Measurements from ENCODE around the gene GATAD2A.

The GATAD2A gene

DNA sequence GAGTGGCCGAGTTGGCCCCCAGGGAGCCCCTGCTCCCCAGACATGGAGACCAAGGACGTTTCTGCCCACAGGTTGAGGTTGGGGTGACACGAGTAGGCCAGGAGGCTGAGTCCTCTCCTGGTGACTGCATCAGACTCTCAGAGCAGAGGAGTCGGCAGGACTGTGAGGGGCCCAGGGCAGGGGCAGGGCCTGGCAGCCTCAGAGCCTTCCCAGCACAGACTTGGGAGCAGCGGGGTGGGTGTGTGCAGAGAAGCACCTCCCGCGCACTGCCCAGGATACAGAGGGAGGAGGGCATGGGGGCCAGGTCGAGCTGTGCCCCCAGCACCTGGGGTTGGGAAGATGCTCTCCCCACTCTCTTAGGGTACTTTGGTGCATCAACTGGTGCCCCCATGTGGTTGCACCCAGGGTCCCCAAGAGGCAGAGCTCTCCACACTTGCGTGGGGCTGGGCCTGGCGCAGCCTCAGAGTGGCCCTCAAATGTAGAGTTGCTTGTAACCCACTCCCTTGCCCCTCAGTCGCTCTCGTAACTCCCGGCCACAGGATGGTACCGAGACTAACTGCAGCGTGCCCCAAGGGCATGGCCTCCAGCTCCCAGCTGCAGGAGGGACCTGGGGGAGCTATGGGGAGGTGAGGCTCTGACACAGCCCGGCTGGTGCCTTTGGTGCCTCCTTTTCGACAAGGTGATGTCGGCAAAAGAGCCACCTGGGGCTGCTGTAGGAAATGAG lies 94.0 kb downstream of the GATAD2A start:
- DNase-seq (ENCODE audit: low read depth in 1 of 2, low spot score in 1 of 2), result no peak
- Histone ChIP-seq H3K27ac (replicated peaks) (no peak overlapping the region), H3K4me3 (replicated peaks; ENCODE audit: insufficient read depth, low read length) (no peak overlapping the region), H3K27me3 (ENCODE audit: insufficient read depth, poor library complexity, severe bottlenecking) (no peaks in the 10 kb centered on the region)
- TF ChIP-seq, protein P1, sequence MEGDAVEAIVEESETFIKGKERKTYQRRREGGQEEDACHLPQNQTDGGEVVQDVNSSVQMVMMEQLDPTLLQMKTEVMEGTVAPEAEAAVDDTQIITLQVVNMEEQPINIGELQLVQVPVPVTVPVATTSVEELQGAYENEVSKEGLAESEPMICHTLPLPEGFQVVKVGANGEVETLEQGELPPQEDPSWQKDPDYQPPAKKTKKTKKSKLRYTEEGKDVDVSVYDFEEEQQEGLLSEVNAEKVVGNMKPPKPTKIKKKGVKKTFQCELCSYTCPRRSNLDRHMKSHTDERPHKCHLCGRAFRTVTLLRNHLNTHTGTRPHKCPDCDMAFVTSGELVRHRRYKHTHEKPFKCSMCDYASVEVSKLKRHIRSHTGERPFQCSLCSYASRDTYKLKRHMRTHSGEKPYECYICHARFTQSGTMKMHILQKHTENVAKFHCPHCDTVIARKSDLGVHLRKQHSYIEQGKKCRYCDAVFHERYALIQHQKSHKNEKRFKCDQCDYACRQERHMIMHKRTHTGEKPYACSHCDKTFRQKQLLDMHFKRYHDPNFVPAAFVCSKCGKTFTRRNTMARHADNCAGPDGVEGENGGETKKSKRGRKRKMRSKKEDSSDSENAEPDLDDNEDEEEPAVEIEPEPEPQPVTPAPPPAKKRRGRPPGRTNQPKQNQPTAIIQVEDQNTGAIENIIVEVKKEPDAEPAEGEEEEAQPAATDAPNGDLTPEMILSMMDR (IDR thresholded peaks at IDR 0.05; ENCODE audit: insufficient read depth, low read length), result no peak
- TF ChIP-seq GABPA (IDR thresholded peaks at IDR 0.05; ENCODE audit: low read depth) (no peak), POLR2AphosphoS5 (IDR thresholded peaks at IDR 0.05; ENCODE audit: low read depth) (no peak), SPI1 (IDR thresholded peaks at IDR 0.05; ENCODE audit: borderline replicate concordance, low read depth) (no peak)
- TF ChIP-seq, protein P2, sequence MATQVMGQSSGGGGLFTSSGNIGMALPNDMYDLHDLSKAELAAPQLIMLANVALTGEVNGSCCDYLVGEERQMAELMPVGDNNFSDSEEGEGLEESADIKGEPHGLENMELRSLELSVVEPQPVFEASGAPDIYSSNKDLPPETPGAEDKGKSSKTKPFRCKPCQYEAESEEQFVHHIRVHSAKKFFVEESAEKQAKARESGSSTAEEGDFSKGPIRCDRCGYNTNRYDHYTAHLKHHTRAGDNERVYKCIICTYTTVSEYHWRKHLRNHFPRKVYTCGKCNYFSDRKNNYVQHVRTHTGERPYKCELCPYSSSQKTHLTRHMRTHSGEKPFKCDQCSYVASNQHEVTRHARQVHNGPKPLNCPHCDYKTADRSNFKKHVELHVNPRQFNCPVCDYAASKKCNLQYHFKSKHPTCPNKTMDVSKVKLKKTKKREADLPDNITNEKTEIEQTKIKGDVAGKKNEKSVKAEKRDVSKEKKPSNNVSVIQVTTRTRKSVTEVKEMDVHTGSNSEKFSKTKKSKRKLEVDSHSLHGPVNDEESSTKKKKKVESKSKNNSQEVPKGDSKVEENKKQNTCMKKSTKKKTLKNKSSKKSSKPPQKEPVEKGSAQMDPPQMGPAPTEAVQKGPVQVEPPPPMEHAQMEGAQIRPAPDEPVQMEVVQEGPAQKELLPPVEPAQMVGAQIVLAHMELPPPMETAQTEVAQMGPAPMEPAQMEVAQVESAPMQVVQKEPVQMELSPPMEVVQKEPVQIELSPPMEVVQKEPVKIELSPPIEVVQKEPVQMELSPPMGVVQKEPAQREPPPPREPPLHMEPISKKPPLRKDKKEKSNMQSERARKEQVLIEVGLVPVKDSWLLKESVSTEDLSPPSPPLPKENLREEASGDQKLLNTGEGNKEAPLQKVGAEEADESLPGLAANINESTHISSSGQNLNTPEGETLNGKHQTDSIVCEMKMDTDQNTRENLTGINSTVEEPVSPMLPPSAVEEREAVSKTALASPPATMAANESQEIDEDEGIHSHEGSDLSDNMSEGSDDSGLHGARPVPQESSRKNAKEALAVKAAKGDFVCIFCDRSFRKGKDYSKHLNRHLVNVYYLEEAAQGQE (IDR thresholded peaks at IDR 0.05; ENCODE audit: insufficient replicate concordance, low read depth), result no peak

DNA sequence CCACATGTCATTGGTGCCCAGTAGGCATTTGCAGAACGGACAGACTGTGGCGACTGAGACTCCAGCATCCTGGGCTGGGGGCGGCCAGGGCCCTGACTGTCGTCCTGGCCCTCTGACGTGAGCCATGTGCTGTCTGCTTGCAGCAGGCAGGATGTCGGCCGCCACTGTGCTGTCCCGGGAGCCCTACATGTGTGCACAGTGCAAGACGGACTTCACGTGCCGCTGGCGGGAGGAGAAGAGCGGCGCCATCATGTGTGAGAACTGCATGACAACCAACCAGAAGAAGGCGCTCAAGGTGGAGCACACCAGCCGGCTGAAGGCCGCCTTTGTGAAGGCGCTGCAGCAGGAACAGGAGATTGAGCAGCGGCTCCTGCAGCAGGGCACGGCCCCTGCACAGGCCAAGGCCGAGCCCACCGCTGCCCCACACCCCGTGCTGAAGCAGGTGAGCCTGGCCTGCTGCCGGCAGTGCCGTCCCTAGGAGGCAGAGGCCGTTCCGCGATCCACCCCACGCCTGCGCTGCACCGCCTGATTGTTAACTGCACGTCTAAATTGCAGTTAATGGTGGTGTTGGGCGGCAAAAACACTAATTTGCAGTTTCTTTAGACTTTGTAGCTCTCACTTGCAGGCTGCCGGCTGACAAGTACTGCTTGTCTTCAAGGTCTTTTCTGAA lies 95.6 kb downstream of the GATAD2A start:
- H3K4me3 ChIP-seq (replicated peaks; ENCODE audit: insufficient read depth, low read length), result no peak overlapping the region

DNA sequence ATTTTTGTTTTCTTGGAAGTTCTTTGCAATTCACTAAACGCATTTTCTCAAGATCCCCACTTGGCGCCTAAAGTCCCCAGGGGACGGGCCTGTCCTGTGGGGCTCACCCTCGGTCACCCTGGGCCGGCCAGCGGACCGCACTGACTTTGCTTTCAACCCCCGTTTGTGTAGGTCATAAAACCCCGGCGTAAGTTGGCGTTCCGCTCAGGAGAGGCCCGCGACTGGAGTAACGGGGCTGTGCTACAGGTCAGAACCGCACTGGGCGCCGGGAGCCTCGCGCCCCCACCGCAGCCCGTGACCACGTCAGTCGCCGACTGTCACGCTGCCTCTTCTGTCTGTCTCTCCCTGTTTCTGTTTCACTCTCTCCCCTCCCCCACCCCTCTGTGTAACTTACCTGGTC lies 96.3 kb downstream of the GATAD2A start:
- no peak for TF ChIP-seq POLR2AphosphoS5 (IDR thresholded peaks at IDR 0.05; ENCODE audit: low read depth)
- TF ChIP-seq, protein P2 (IDR thresholded peaks at IDR 0.05; ENCODE audit: insufficient replicate concordance, low read depth), result no peak
- no peak for TF ChIP-seq GABPA (IDR thresholded peaks at IDR 0.05; ENCODE audit: low read depth)
- TF ChIP-seq, protein P1 (IDR thresholded peaks at IDR 0.05; ENCODE audit: insufficient read depth, low read length), result no peak
- TF ChIP-seq SPI1 (IDR thresholded peaks at IDR 0.05; ENCODE audit: borderline replicate concordance, low read depth), result no peak
- Histone ChIP-seq H3K27me3 (ENCODE audit: insufficient read depth, poor library complexity, severe bottlenecking) (no peaks in the 10 kb centered on the region), H3K4me3 (replicated peaks; ENCODE audit: insufficient read depth, low read length) (no peak overlapping the region), H3K27ac (replicated peaks) (no peak overlapping the region)
- no peak for DNase-seq (ENCODE audit: low read depth in 1 of 2, low spot score in 1 of 2)

More for the DNA sequence above, 95.6 kb downstream of the GATAD2A start:
- Histone ChIP-seq H3K27ac (replicated peaks) (no peak overlapping the region), H3K27me3 (ENCODE audit: insufficient read depth, poor library complexity, severe bottlenecking) (no peaks in the 10 kb centered on the region)
- TF ChIP-seq POLR2AphosphoS5 (IDR thresholded peaks at IDR 0.05; ENCODE audit: low read depth), result no peak
- TF ChIP-seq, protein P1 (IDR thresholded peaks at IDR 0.05; ENCODE audit: insufficient read depth, low read length), result no peak
- TF ChIP-seq GABPA (IDR thresholded peaks at IDR 0.05; ENCODE audit: low read depth), result no peak
- TF ChIP-seq, protein P2 (IDR thresholded peaks at IDR 0.05; ENCODE audit: insufficient replicate concordance, low read depth), result no peak
- TF ChIP-seq SPI1 (IDR thresholded peaks at IDR 0.05; ENCODE audit: borderline replicate concordance, low read depth), result no peak
- DNase-seq (ENCODE audit: low read depth in 1 of 2, low spot score in 1 of 2), result no peak
